Measurements from ENCODE around the gene LIMCH1.

The LIMCH1 gene

DNA sequence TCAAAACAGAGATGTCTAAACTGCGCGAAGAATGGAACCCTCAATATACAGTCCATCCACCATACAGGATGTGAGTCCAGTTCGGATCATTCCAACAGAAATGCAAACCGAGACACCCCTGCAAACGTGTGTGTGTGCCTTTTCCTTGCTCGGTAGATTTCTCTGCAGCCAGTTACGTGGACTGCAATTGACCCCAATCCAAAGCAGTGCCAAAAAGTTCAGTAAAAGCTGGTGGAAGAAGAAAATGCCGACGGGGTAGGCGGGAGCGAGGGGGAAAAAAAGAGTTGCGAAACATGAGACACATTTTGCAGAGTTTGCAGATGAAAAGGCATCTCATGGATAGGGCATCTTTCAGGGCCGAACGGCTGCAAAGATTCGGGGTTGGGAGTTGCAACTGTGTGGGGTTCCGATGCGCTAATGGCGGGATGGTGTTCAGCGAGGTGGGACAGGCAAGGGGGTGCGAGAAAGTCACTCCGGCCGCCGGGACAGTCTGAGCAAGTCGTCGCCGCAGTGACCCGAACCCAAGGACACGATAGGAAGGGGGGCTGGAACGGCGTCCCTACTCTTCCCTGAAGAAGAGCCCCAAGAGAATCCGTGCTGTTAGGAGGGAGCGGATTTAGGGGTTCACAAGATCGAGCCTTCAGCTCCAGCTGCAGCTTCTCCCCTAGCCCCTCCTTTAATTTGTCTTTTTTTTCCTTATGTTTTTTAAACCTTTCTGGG is 206.8 kb downstream of the LIMCH1 start:
- no peak for DNase-seq

DNA sequence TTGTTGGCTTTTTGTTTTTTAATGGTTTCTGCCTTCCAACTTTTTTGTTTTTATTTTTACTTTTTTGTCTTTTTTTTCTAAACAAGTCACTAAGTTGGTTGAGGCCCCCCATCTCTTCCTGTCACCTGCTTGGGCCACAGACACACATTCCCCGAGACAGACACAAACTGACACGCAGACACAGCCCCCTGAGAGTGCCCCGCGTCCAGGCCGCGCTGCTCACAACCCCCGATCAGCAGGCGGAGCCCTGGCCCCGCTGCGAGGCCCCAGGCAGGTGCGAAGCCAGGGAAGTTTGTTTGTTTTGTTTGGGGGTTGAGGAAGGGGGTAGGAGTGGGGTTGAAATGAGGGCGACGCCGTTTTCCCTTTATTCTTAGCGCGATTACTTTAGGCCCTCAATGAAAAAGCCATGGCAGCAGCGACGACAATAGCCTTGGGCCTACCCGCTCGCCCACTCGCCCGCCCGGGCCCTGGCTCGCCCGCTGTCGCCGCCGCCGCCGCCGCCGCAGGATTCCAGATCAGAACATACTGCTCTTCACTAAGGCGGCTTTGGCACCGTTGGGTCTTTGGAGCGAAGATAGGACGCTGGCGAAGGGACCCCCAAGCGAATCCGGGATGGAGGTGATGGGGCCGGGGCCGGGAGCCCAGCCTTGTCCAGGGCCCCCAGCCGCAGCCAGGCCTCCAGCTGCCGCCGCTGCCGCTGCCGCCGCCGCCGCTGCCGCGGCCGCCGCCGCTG is 207.5 kb downstream of the LIMCH1 start:
- no peak for DNase-seq

DNA sequence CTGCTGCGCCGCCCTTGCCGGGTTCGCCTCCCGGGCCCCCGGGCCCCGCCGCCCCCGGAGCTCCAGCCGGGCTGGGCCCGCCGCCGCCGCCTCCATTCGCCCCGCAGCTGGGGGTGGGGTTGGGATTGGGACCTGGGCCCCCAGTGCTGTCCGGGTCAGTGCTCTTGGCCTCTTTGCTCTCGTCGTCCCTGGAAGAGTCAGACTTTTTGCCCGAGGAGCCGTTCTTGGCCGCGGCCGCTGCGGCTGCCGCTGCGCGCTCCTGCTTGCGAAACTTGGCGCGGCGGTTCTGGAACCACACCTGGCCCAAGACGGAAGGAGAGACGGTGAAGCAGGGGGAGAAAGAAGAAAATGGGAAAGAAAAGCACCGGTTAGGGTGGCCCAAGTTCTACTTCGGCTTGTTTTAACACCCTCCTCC is 208.1 kb downstream of the LIMCH1 start:
- DNase-seq = no peak

DNA sequence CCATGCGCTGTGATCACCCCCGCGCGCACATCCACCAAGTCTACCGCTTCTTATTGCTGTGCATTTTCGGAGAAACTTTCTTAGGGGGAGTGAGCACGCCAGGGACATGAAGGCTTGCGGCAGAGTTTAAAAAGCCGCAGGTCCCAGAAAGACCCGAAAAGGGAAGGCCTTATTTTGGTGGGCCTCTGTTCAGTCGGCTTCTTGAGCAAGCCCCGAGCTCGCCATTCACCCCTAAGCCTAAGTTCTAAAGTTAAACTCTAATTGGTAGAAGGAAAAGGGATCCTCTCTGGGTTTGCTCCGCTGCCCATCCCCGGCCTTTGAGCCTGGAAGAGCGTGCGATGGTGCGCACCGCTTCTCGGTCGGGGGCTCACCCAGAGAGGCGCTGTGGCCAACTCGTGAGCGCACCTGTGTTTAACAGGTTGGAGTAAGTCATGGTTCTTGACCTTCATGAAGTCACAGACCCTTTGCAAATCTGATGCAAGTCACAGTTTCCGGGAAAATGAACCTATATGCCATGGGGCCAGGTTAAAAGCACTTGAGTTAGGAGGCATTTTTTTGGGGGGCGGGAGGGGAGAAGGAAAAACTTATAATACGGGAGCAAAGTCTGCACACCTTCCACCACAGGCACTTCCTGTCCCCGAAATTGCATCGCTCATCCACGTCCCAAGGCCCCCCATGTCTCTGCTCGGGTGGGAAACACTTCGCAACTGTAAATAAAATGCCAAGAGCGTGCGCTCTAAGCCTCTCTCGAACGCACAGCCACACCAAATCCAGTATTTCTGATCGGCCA is 208.7 kb downstream of the LIMCH1 start:
- no peak for DNase-seq

DNA sequence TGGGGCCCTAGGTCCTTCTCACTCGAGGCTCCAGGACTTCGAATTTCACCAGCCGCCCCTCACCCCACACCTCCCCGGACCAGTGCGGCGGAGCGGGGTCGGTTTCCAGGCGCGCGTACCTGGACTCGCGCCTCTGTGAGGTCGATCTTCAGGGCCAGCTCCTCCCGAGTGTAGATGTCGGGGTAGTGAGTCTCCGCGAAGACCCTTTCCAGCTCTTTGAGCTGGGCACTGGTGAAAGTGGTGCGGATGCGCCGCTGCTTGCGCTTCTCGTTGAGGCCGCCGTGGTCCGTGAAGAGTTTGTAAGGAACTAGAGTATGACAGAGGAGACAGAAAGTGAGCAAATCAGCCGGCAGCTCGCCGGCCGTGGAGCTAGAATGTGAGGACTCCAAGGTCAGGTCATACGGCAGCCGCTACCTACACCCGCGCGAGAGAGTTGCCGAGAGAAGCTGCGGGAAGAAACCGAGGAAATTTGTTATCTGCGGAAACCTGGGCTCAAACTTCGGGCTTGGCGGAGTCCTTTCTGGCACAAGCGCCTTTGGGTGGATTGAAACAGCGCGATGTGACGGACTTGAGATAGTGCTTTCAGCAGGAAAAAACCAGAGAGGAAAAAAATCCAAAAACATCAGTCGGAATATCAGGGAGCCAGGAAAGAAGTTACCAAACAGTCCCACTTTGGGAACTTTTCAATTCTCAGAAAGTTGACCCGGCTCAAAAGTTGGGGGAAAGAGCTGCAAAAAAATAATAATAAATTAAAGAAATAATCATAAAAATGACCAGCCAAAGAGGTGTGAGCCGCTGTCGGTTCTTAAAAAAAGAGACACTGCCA is 209.5 kb downstream of the LIMCH1 start:
- no peak for DNase-seq

DNA sequence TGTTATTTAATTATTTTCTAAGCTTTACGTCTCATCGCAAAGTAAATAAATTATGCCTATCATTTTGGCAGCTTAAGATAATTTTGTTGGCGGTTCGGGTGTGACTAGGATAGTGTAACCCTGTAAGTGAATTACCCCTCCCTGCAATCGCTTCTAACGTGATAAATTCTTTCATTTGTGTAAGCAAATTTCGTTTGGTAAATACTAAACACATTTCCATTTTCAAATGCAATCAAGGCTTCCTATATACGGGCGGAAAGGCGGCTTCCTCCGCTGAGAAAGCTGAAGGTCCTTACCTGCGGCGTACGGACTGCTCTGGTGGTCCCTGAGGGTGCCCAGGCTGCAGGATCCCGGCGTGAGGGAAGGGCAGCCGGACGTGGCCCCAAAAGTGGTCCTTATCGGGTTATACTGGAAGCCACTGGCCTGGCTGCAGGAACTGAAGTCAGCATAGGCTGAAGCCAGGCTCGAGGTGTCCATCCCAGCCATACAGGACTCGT is 210.2 kb downstream of the LIMCH1 start:
- no peak for DNase-seq

DNA sequence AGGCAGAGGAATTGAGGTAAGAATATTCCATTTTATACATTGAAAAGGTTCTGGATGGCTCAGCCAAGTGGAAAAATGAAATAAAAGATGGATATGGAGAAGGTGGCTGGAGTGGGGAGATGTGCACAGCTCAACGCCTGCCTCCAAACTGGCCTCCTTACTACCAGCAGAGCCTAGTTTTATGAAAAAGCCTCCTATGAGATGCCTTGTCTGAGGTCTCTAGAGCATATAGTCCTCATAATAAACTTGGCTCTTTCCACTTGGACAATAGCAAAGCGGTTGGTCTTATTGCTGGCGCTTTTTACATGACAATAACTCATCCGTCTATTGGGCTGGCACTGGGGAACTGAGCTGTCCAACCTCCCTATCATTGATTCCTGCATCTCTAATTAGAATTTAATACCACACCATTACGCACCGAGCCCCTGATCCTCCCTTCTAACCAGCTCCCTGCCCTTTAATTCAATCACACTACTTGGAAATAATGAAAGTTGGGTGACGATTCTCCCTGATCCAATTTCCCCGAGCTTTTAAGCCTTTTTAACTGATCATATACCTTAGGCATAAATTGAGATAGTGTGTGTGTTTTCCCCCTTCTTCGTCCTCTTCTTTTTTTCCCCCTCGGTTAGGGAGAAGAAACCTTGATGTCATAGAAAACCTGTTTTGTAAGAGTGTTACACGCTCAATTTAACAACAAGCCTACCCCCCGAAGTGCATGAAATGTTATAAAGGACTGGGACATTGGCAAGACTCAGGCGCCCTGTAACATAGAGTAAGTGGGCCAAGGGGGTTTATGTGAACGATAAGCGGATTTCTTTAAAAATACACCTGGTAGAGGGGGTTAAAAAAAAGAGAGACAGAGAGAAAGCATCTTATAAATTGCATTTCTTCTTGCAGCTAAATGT is 210.9 kb downstream of the LIMCH1 start, which contains the start of gene PHOX2B:
Gene PHOX2B (minus strand): TSS at position 155 of the 905 bp plus-strand sequence. CDS start 115 bp downstream, at position 40.
- DNase-seq = no peak

DNA sequence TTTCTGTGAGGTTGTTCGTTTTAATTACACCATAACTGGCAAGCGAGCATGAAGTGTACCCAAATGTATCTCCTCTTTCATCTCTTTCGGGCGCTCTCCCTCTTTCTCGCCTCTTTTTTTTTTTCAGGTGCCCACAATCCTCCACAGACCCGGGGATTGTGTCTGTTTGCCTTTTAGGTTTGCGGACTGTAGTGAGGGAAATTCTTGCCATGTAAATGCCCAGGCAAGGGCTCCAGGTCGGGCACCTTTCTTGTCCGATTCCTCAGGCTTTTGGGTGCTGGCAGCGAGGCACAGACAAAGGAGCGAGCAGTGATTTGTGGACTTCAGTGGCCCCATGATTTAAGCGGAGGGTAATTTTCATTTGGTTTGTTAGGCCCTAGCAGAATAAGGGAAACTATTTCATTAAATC is 211.7 kb downstream of the LIMCH1 start:
- DNase-seq = no peak

Data from activated CD4-positive, alpha-beta T cell treated with anti-CD3 and anti-CD28 coated beads for 1 hour (primary cell).